ENCODE measurements around the gene KCNA2. TPM values are rescaled to one million over a fixed set of nuclear protein-coding genes. Genes with fewer than 3 reads are reported as not detected.

Gene KCNA2
- polyA plus RNA-seq, 1 donor (not counting 4 experiments of a cell fraction or from before 2014, with no cell fraction given), result 0.03 TPM

- Histone ChIP-seq H3K9me3 (ENCODE audit: control insufficient read depth, low read depth, low read length) (no peaks in the 10 kb centered on the region), H3K9me1 (ENCODE audit: control insufficient read depth, extremely low read depth, insufficient read depth, low read length) (no peaks in the 10 kb centered on the region), H3K79me2 (ENCODE audit: control insufficient read depth, insufficient read depth, low read length) (no peaks in the 10 kb centered on the region), H3K4me2 (ENCODE audit: control insufficient read depth, extremely low read depth, insufficient read depth, low read depth, low read length) (no peak overlapping the region), H3K4me3 (ENCODE audit: control insufficient read depth in 2 of 3, extremely low read depth in 1 of 3, insufficient read depth in 2 of 3, low read depth in 1 of 3, low read length in 3 of 3) (no peak overlapping the region), H3K9ac (ENCODE audit: control insufficient read depth, extremely low read depth, insufficient read depth, low read length) (no peak overlapping the region), H4K20me1 (ENCODE audit: control insufficient read depth, extremely low read depth, insufficient read depth, low read length) (no peaks in the 10 kb centered on the region), H3K4me1 (ENCODE audit: control insufficient read depth, extremely low read depth, insufficient read depth, low read length) (no peaks in the 10 kb centered on the region), H3K27ac (ENCODE audit: control insufficient read depth, insufficient read depth, low read length) (no peak overlapping the region), H2AFZ (ENCODE audit: control insufficient read depth, low read length) (no peak overlapping the region), H3K36me3 (ENCODE audit: control insufficient read depth in 2 of 2, extremely low read depth in 1 of 2, insufficient read depth in 2 of 2, low read length in 2 of 2) (no peaks in the 10 kb centered on the region), H3K27me3 (ENCODE audit: control insufficient read depth, extremely low read depth, insufficient read depth, low read length) (no peaks in the 10 kb centered on the region)
- no peak for TF ChIP-seq EZH2 (IDR thresholded peaks at IDR 0.05; ENCODE audit: low read length)
- TF ChIP-seq, protein P1, sequence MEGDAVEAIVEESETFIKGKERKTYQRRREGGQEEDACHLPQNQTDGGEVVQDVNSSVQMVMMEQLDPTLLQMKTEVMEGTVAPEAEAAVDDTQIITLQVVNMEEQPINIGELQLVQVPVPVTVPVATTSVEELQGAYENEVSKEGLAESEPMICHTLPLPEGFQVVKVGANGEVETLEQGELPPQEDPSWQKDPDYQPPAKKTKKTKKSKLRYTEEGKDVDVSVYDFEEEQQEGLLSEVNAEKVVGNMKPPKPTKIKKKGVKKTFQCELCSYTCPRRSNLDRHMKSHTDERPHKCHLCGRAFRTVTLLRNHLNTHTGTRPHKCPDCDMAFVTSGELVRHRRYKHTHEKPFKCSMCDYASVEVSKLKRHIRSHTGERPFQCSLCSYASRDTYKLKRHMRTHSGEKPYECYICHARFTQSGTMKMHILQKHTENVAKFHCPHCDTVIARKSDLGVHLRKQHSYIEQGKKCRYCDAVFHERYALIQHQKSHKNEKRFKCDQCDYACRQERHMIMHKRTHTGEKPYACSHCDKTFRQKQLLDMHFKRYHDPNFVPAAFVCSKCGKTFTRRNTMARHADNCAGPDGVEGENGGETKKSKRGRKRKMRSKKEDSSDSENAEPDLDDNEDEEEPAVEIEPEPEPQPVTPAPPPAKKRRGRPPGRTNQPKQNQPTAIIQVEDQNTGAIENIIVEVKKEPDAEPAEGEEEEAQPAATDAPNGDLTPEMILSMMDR (optimal IDR thresholded peaks at IDR 0.05 in 1 of 3, IDR thresholded peaks at IDR 0.05 in 1 of 3, conservative IDR thresholded peaks at IDR 0.05 in 1 of 3; ENCODE audit: extremely low read depth in 1 of 3, insufficient read depth in 2 of 3, low read length in 3 of 3), result no peak
- no peak for DNase-seq (ENCODE audit: low read depth, low spot score)
- no peak for FAIRE-seq
- dilution Hi-C loops (cut with MboI; ENCODE audit: extremely low pct_ligation_motif_present, low sequenced_read_pairs), result no loop called here
Measured at GRCh38 chr1:110545492-110545891, 60.7 kb downstream of the KCNA2 start.

DNA sequence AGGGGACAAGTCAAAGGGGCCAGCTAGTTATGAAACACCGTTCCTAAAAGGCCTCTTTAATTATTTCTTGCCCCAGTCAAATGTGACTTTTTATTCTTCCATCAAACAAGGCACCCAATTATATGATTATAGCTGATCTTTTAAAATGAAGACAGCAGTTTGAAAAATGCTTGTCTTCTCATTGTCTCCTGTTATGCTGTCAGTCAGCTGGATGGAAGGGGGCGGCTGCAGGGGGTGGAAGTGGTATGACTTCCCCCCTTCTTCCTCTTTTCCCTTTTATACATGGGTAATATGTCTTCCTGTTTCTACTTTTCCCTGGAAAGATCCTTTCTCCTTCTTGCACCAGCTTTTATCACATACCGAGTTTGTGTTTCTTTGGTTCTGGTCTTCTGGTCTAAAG, 61.4 kb downstream of the KCNA2 start:
- Histone ChIP-seq H3K4me2 (ENCODE audit: control insufficient read depth, extremely low read depth, insufficient read depth, low read depth, low read length) (no peak overlapping the region), H3K27ac (ENCODE audit: control insufficient read depth, insufficient read depth, low read length) (no peak overlapping the region), H3K4me3 (ENCODE audit: control insufficient read depth in 2 of 3, extremely low read depth in 1 of 3, insufficient read depth in 2 of 3, low read depth in 1 of 3, low read length in 3 of 3) (no peak overlapping the region), H3K36me3 (ENCODE audit: control insufficient read depth in 2 of 2, extremely low read depth in 1 of 2, insufficient read depth in 2 of 2, low read length in 2 of 2) (no peaks in the 10 kb centered on the region), H3K79me2 (ENCODE audit: control insufficient read depth, insufficient read depth, low read length) (no peaks in the 10 kb centered on the region), H3K4me1 (ENCODE audit: control insufficient read depth, extremely low read depth, insufficient read depth, low read length) (no peaks in the 10 kb centered on the region), H3K9me3 (ENCODE audit: control insufficient read depth, low read depth, low read length) (no peaks in the 10 kb centered on the region), H3K9ac (ENCODE audit: control insufficient read depth, extremely low read depth, insufficient read depth, low read length) (no peak overlapping the region), H2AFZ (ENCODE audit: control insufficient read depth, low read length) (no peak overlapping the region), H3K27me3 (ENCODE audit: control insufficient read depth, extremely low read depth, insufficient read depth, low read length) (no peaks in the 10 kb centered on the region), H3K9me1 (ENCODE audit: control insufficient read depth, extremely low read depth, insufficient read depth, low read length) (no peaks in the 10 kb centered on the region), H4K20me1 (ENCODE audit: control insufficient read depth, extremely low read depth, insufficient read depth, low read length) (no peaks in the 10 kb centered on the region)
- no peak for TF ChIP-seq EZH2 (IDR thresholded peaks at IDR 0.05; ENCODE audit: low read length)
- TF ChIP-seq, protein P1 (optimal IDR thresholded peaks at IDR 0.05 in 1 of 3, IDR thresholded peaks at IDR 0.05 in 1 of 3, conservative IDR thresholded peaks at IDR 0.05 in 1 of 3; ENCODE audit: extremely low read depth in 1 of 3, insufficient read depth in 2 of 3, low read length in 3 of 3), result no peak
- FAIRE-seq, result no peak
- DNase-seq (ENCODE audit: low read depth, low spot score), result no peak
- dilution Hi-C loops (cut with MboI; ENCODE audit: extremely low pct_ligation_motif_present, low sequenced_read_pairs), result no loop called here

Other genes starting within 250 kb of the KCNA2 start
- 0.36 to 0.92 TPM (median 0.81 TPM) in 3 replicates for gene SLC16A4, start 215.3 kb downstream of the KCNA2 start, polyA plus RNA-seq
- gene LAMTOR5, start 198.7 kb downstream of the KCNA2 start, polyA plus RNA-seq, result 265 to 477 TPM (median 365 TPM) in 3 replicates
- gene PROK1, start 155.2 kb downstream of the KCNA2 start, polyA plus RNA-seq, result not detected in 3 replicates
- not detected in 3 replicates for gene KCNA10, start 87.2 kb downstream of the KCNA2 start, polyA plus RNA-seq
- gene KCNA3, start 68.6 kb upstream of the KCNA2 start, polyA plus RNA-seq, result not detected in 3 replicates

Data from keratinocyte (primary cell).